ENCODE results near the gene HLF. TPM values are rescaled to one million over a fixed set of nuclear protein-coding genes. Genes with fewer than 3 reads are reported as not detected.

HLF gene
- total and polyA plus RNA-seq, 4 donors, result 8.0 to 59.3 (median 24.6) TPM

DNA sequence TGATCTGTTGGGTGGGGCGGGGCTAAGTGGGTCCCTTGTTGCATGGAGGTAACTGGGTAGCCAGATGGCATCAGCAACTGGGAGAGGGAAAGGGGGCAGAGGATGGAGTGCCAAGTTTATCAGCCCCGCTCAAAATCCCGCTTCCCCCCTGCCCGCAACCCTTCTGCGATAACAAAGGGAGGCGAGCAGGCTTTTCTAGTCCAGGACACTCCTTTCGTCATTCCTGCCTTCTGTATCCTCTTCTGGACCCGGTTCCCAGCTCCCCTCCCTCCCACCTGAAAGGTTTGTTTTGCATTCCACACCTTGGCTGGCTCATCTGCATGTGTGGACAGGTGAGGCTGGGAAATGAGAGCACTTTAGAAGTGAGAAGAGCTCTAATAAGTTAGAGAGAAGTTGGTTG is 53.3 kb downstream of the HLF start:
- Histone ChIP-seq H3K27me3 (ENCODE audit: control insufficient read depth in 4 of 4, insufficient read depth in 4 of 4, low read length in 3 of 4) (no peaks in the 10 kb centered on the region), H3K4me3 (ENCODE audit: low read depth in 1 of 3, low read length in 3 of 3) (no peak overlapping the region), H3K4me1 (ENCODE audit: control insufficient read depth in 4 of 4, insufficient read depth in 4 of 4, low read length in 3 of 4) (no peaks in the 10 kb centered on the region), H3K9me3 (ENCODE audit: control insufficient read depth in 4 of 4, low read length in 3 of 4) (no peaks in the 10 kb centered on the region), H3K9ac (ENCODE audit: low read depth in 1 of 2, low read length in 2 of 2) (no peak overlapping the region), H3K36me3 (ENCODE audit: control insufficient read depth in 4 of 4, insufficient read depth in 3 of 4, low read depth in 1 of 4, low read length in 3 of 4) (peaks cover 10 to 77% (median 57%) of the 10 kb centered on the region in 4 donors), H3K27ac (ENCODE audit: low read depth in 1 of 2, low read length in 2 of 2) (no peak overlapping the region)
- WGBS, result 97% methylated on average over 8 of the region's 8 CpGs
- no peak for TF ChIP-seq ATF3 (IDR thresholded peaks at IDR 0.05)
- TF ChIP-seq NR2F2 (IDR thresholded peaks at IDR 0.05), result no peak
- TF ChIP-seq GABPA (IDR thresholded peaks at IDR 0.05 in 1 of 2, conservative IDR thresholded peaks at IDR 0.05 in 1 of 2), result no peak
- no peak for TF ChIP-seq FOXA1 (IDR thresholded peaks at IDR 0.05)
- TF ChIP-seq RAD21 (IDR thresholded peaks at IDR 0.05), result no peak
- no peak for TF ChIP-seq TAF1 (conservative IDR thresholded peaks at IDR 0.05)
- TF ChIP-seq, protein P1, sequence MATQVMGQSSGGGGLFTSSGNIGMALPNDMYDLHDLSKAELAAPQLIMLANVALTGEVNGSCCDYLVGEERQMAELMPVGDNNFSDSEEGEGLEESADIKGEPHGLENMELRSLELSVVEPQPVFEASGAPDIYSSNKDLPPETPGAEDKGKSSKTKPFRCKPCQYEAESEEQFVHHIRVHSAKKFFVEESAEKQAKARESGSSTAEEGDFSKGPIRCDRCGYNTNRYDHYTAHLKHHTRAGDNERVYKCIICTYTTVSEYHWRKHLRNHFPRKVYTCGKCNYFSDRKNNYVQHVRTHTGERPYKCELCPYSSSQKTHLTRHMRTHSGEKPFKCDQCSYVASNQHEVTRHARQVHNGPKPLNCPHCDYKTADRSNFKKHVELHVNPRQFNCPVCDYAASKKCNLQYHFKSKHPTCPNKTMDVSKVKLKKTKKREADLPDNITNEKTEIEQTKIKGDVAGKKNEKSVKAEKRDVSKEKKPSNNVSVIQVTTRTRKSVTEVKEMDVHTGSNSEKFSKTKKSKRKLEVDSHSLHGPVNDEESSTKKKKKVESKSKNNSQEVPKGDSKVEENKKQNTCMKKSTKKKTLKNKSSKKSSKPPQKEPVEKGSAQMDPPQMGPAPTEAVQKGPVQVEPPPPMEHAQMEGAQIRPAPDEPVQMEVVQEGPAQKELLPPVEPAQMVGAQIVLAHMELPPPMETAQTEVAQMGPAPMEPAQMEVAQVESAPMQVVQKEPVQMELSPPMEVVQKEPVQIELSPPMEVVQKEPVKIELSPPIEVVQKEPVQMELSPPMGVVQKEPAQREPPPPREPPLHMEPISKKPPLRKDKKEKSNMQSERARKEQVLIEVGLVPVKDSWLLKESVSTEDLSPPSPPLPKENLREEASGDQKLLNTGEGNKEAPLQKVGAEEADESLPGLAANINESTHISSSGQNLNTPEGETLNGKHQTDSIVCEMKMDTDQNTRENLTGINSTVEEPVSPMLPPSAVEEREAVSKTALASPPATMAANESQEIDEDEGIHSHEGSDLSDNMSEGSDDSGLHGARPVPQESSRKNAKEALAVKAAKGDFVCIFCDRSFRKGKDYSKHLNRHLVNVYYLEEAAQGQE (IDR thresholded peaks at IDR 0.05), result no peak
- TF ChIP-seq EGR1 (IDR thresholded peaks at IDR 0.05; ENCODE audit: low read depth in 2 of 2), result no peak
- no peak for TF ChIP-seq YY1 (IDR thresholded peaks at IDR 0.05)
- TF ChIP-seq, protein P2, sequence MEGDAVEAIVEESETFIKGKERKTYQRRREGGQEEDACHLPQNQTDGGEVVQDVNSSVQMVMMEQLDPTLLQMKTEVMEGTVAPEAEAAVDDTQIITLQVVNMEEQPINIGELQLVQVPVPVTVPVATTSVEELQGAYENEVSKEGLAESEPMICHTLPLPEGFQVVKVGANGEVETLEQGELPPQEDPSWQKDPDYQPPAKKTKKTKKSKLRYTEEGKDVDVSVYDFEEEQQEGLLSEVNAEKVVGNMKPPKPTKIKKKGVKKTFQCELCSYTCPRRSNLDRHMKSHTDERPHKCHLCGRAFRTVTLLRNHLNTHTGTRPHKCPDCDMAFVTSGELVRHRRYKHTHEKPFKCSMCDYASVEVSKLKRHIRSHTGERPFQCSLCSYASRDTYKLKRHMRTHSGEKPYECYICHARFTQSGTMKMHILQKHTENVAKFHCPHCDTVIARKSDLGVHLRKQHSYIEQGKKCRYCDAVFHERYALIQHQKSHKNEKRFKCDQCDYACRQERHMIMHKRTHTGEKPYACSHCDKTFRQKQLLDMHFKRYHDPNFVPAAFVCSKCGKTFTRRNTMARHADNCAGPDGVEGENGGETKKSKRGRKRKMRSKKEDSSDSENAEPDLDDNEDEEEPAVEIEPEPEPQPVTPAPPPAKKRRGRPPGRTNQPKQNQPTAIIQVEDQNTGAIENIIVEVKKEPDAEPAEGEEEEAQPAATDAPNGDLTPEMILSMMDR (IDR thresholded peaks at IDR 0.05; ENCODE audit: low read depth, low read length, missing input control), result no peak
- TF ChIP-seq HNF4G (IDR thresholded peaks at IDR 0.05), result no peak
- TF ChIP-seq RXRA (IDR thresholded peaks at IDR 0.05), result no peak
- TF ChIP-seq ZBTB33 (IDR thresholded peaks at IDR 0.05), result no peak
- no peak for TF ChIP-seq FOXA2 (IDR thresholded peaks at IDR 0.05)
- TF ChIP-seq JUND (IDR thresholded peaks at IDR 0.05), result no peak
- TF ChIP-seq SP1 (IDR thresholded peaks at IDR 0.05), result no peak
- no peak for DNase-seq (ENCODE audit: low spot score)

Measured in liver (tissue), 9 donors.